GM19043 (cell line): ENCODE results near the gene ARPC5.
A peak's percentile ranks its signal among the peaks of the same experiment; 100 is the strongest.
"Not testable (repeated sequence)": the region's sequence is repeated elsewhere in the genome, so short reads cannot be mapped to it uniquely, and the experiment has no call there.

Source experiments
- ATAC-seq: cut with Tn5 transposase; IDR thresholded peaks from one replicate; pipeline ENCODE4 v1.9.1; 2021; ENCODE audit warnings: low read depth; ENCODE audit not compliant: unreplicated experiment

The ARPC5 gene

GRCh38 chr1:183612975-183613374, 22.6 kb downstream of the ARPC5 start:
- not testable (repeated sequence) for ATAC-seq

GRCh38 chr1:183612407-183612806, 23.2 kb downstream of the ARPC5 start:
- ATAC-seq, result no peak

- no peak for ATAC-seq
Observed at GRCh38 chr1:183611021-183611420, 24.6 kb downstream of the ARPC5 start.

- ATAC-seq, result no peak
Observed at GRCh38 chr1:183609759-183610452, 25.7 kb downstream of the ARPC5 start.

- ATAC-seq, result peak; percentile 34
Observed at GRCh38 chr1:183609313-183609712, 26.3 kb downstream of the ARPC5 start.

- peak; percentile 43 for ATAC-seq
Observed at GRCh38 chr1:183607322-183607980, 28.1 kb downstream of the ARPC5 start.

GRCh38 chr1:183605904-183606303, 29.7 kb downstream of the ARPC5 start:
- ATAC-seq, result no peak

GRCh38 chr1:183604815-183605214, 30.8 kb downstream of the ARPC5 start:
- ATAC-seq, result no peak

GRCh38 chr1:183604038-183604808, 31.4 kb downstream of the ARPC5 start:
- peak; percentile 39 for ATAC-seq

GRCh38 chr1:183602510-183602909, 33.1 kb downstream of the ARPC5 start:
- ATAC-seq, result no peak

GRCh38 chr1:183600634-183601033, 34.9 kb downstream of the ARPC5 start:
- no peak for ATAC-seq

GRCh38 chr1:183600136-183600535, 35.4 kb downstream of the ARPC5 start:
- ATAC-seq, result no peak

- peak; percentile 59 for ATAC-seq
Observed at GRCh38 chr1:183598386-183598785, 37.2 kb downstream of the ARPC5 start.

GRCh38 chr1:183597656-183598347, 37.8 kb downstream of the ARPC5 start:
- ATAC-seq, result no peak

- ATAC-seq, result no peak
Observed at GRCh38 chr1:183596500-183596899, 39.1 kb downstream of the ARPC5 start.

- ATAC-seq, result no peak
Observed at GRCh38 chr1:183595537-183595936, 40.0 kb downstream of the ARPC5 start.

- peak; percentile 48 for ATAC-seq
Observed at GRCh38 chr1:183593356-183593755, 42.2 kb downstream of the ARPC5 start.

- ATAC-seq, result no peak
Observed at GRCh38 chr1:183592733-183593132, 42.9 kb downstream of the ARPC5 start.

GRCh38 chr1:183590244-183591191, 45.1 kb downstream of the ARPC5 start, which contains the start of gene NCF2:
Gene NCF2, minus strand, starts transcription at chr1:183590459. Its CDS starts 130 bp downstream, at chr1:183590329.
- ATAC-seq, result peak; percentile 70

GRCh38 chr1:183589874-183590243, 45.7 kb downstream of the ARPC5 start:
- no peak for ATAC-seq
